Progenitor cell of endocrine pancreas (in vitro differentiated cells): ENCODE results near the gene ACO2. TPM values are rescaled to one million over a fixed set of nuclear protein-coding genes. Genes with fewer than 3 reads are reported as not detected.

Experiments
- DNase-seq: peaks from one replicate; pipeline ENCODE4 v3.0.0; 2021; ENCODE audit warnings: low spot score; ENCODE audit not compliant: unreplicated experiment
- H3K27ac Mint-ChIP-seq: 2 replicates; pipeline ENCODE4 v1.8.0; 2021; ENCODE audit warnings: mild to moderate bottlenecking, moderate library complexity, mixed read lengths
- H3K27me3 Mint-ChIP-seq: 2 replicates; pipeline ENCODE4 v1.8.0; 2021; ENCODE audit warnings: mixed read lengths
- H3K36me3 Mint-ChIP-seq: 2 replicates; pipeline ENCODE4 v1.8.0; 2022; ENCODE audit warnings: mixed read lengths; ENCODE audit not compliant: insufficient read depth
- H3K4me1 Mint-ChIP-seq: 2 replicates; pipeline ENCODE4 v1.8.0; 2021; ENCODE audit warnings: low read depth, mixed read lengths
- H3K4me3 Mint-ChIP-seq: 2 replicates; pipeline ENCODE4 v1.8.0; 2021; ENCODE audit warnings: low read depth, mild to moderate bottlenecking, moderate library complexity, mixed read lengths
- H3K9me3 Mint-ChIP-seq: 2 replicates; pipeline ENCODE4 v1.8.0; 2021; ENCODE audit warnings: low read depth, mixed read lengths
- total RNA-seq: library from RNA; stranded (reverse); gene quantifications from 2 replicates; pipeline ENCODE4 v1.2.1, GENCODE V29; 2021
- TF ChIP-seq, protein P1 (sequence below): fragments of 200-600 bp; sonication (generic); IDR thresholded peaks from one replicate; pipeline ENCODE4 v1.5.0; 2021; ENCODE audit warnings: antibody characterized with exemption, mild to moderate bottlenecking; ENCODE audit not compliant: unreplicated experiment

ACO2 gene
- total RNA-seq, 1 donor from 2014 or later = 67.4 TPM

DNA sequence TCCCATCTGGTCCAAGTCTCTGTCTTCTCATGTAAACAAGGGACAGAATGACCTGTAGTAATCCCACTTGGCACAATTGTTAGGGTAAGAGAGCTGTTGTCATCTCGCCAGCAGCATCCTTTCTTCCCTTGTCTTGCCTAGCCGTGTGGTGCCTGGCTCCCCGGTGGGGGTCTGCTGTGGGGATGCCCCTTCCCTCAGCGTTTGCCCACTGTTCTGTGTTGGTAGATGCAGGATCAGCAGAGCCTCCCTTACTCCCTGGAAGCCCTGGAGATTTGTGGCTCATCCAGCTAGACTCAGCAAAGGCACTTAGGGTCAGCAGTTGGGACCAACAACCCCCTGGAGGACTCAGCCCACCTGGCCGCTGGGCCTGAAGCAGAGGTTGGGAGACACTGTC is 13.0 kb downstream of the ACO2 start:
- H3K9me3 Mint-ChIP-seq = no peaks in the 10 kb centered on the region
- no peaks in the 10 kb centered on the region for H3K36me3 Mint-ChIP-seq
- no peak overlapping the region for H3K4me3 Mint-ChIP-seq
- DNase-seq = no peak
- H3K27ac Mint-ChIP-seq = no peak overlapping the region
- TF ChIP-seq, protein P1, sequence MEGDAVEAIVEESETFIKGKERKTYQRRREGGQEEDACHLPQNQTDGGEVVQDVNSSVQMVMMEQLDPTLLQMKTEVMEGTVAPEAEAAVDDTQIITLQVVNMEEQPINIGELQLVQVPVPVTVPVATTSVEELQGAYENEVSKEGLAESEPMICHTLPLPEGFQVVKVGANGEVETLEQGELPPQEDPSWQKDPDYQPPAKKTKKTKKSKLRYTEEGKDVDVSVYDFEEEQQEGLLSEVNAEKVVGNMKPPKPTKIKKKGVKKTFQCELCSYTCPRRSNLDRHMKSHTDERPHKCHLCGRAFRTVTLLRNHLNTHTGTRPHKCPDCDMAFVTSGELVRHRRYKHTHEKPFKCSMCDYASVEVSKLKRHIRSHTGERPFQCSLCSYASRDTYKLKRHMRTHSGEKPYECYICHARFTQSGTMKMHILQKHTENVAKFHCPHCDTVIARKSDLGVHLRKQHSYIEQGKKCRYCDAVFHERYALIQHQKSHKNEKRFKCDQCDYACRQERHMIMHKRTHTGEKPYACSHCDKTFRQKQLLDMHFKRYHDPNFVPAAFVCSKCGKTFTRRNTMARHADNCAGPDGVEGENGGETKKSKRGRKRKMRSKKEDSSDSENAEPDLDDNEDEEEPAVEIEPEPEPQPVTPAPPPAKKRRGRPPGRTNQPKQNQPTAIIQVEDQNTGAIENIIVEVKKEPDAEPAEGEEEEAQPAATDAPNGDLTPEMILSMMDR = no peak
- no peaks in the 10 kb centered on the region for H3K4me1 Mint-ChIP-seq
- H3K27me3 Mint-ChIP-seq = no peaks in the 10 kb centered on the region

DNA sequence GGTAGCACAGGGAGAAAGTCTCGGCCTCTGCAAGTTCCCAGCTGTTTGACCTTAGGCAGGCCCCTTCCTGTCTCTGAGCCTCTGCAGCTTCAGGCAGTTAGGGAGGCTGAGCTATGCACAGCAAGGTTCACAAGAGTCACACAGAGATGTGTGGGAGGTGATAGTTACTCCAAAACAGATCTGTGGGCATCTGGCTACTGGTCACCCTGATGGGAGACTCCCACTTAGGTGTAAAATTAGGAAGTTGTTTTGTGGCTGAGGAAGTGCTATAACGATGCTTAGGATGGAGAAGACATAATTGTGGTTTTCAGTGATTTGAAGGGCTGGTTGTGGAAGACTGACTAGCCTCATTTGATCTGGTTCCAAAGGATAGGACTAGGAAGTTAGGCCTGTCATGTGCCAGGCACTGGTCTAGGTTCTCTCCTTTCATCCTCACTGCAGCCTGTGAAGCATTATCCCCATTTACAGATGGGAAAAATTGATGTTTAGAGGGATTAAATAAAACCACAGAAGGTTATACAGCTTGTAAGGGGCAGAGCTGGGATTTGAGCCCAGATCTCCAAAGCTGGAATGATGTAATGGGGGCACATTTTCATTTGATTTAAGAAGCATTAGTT is 13.5 kb downstream of the ACO2 start:
- Mint-ChIP-seq H3K4me1 (peaks cover 3% of the 10 kb centered on the region), H3K27me3 (no peaks in the 10 kb centered on the region), H3K36me3 (no peaks in the 10 kb centered on the region), H3K9me3 (no peaks in the 10 kb centered on the region), H3K4me3 (no peak overlapping the region), H3K27ac (peak overlapping the region; percentile 72)
- TF ChIP-seq, protein P1 = no peak
- DNase-seq = no peak

DNA sequence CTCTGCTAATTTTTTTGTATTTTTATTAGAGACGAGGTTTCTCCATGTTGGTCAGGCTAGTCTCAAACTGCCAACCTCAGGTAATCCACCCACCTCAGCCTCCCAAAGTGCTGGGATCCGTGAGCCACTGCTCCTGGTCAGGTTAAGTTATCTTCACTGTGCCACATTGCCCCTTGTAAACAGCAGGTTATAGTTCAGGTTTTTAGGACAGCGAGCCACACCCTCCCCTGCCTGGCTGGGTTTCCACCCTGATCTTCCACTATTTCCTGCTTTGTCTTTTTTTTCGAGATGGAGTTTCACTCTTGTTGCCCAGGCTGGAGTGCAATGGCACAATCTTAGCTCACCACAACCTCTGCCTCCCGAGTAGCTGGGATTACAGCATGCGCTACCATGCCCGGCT is 16.1 kb downstream of the ACO2 start:
- no peak overlapping the region for H3K27ac Mint-ChIP-seq
- no peaks in the 10 kb centered on the region for H3K27me3 Mint-ChIP-seq
- TF ChIP-seq, protein P1 = no peak
- no peak overlapping the region for H3K4me3 Mint-ChIP-seq
- no peak for DNase-seq
- H3K4me1 Mint-ChIP-seq = peaks cover 5% of the 10 kb centered on the region
- no peaks in the 10 kb centered on the region for H3K9me3 Mint-ChIP-seq
- H3K36me3 Mint-ChIP-seq = no peaks in the 10 kb centered on the region

DNA sequence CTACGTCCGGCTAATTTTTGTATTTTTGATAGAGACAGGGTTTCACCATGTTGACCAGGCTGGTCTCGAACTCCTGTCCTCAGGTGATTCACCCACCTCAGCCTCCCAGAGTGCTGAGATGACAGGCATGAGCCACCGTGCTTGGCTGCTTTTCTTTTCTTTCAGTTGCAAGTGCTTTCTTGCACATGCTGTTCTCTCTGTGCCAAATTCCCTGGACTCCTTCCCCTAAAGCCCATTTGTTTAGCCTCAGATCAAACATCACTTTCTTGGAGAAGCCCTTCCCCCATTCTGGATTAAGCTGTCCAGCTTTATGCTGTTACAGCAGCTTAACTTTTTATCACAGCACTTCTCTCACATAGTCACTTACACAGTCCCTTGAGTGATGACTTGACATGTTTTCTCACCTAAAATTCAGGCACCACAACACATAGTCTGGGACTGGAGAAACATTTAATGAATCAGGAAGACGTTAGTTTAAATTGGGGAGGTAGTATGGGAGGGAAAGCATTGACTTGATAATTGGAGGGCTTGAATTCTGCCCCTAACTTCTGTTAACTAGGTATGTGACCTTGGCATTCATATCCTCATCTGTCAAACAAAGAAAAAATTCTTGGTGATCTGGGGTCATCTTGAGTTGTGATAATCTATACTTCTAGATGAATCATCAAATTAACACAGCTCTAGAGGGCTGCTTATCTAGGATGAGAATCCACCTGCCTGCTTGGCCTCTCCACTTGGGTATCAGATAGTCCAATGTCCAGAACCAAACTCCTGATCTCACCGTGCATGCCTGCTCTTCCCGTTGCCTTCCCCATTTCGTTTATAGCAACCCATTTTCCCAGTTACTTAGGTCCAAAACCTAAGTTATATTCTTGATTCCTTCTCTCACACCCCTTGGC is 18.4 kb downstream of the ACO2 start:
- Mint-ChIP-seq H3K36me3 (no peaks in the 10 kb centered on the region), H3K4me3 (no peak overlapping the region), H3K27ac (peak overlapping the region; percentile 21), H3K27me3 (no peaks in the 10 kb centered on the region), H3K4me1 (peaks cover 8% of the 10 kb centered on the region), H3K9me3 (no peaks in the 10 kb centered on the region)
- DNase-seq = no peak
- TF ChIP-seq, protein P1 = no peak

DNA sequence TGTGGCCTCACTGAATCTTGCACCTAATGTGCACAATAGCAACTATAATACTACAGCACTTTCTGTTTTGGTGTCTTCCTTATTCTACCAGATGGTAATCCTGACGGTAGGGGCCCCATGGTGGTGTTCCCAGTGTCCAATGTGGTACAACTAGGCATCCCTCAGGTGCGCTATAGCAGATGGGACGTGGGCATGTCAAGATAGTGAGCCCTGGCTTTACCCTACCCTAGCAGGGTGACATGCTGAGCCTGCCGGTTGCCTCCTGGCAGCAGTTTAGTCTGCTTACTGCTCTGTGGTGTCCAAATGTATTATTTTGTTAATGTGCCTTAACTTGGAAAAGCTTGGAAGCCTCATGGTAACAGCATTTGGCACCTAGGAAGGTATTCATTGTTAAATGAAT is 19.2 kb downstream of the ACO2 start:
- Mint-ChIP-seq H3K36me3 (no peaks in the 10 kb centered on the region), H3K4me1 (peaks cover 8% of the 10 kb centered on the region), H3K27ac (no peak overlapping the region), H3K9me3 (no peaks in the 10 kb centered on the region), H3K4me3 (no peak overlapping the region), H3K27me3 (no peaks in the 10 kb centered on the region)
- TF ChIP-seq, protein P1 = no peak
- no peak for DNase-seq
